GM23338 (cell line): ENCODE data around the gene TMEM63B. TPM values are rescaled to one million over a fixed set of nuclear protein-coding genes. Genes with fewer than 3 reads are reported as not detected.

ENCODE experiments used
- ATAC-seq: fragments of 200-7000 bp; cut with Tn5 transposase; 3 replicates; pipeline ENCODE4 v1.9.1; 2020
- DNase-seq: peaks from one replicate; pipeline ENCODE4 v3.0.0-alpha.2; 2015; ENCODE audit warnings: low spot score
- H2AFZ ChIP-seq: fragments of 200-600 bp; sonication (generic); 2 replicates; pipeline ENCODE4 v1.8.0; 2016; ENCODE audit warnings: antibody characterized with exemption, mild to moderate bottlenecking, moderate library complexity
- H3F3A ChIP-seq: fragments of 200-600 bp; sonication (generic); replicated peaks from 2 replicates; pipeline ENCODE4 v1.8.0; 2017; ENCODE audit warnings: antibody characterized with exemption, mixed run types, low read depth
- H3K27ac ChIP-seq: fragments of 200-600 bp; sonication (generic); 2 replicates; pipeline ENCODE4 v1.6.1; 2016; ENCODE audit warnings: low read depth
- H3K27me3 ChIP-seq: fragments of 200-600 bp; sonication (generic); 2 replicates; pipeline ENCODE4 v1.8.0; 2016; ENCODE audit warnings: mild to moderate bottlenecking, mixed run types, moderate library complexity; ENCODE audit not compliant: insufficient read depth
- H3K36me3 ChIP-seq: fragments of 200-600 bp; sonication (generic); 2 replicates; pipeline ENCODE4 v1.8.0; 2016; ENCODE audit warnings: mild to moderate bottlenecking; ENCODE audit not compliant: insufficient read depth
- H3K4me1 ChIP-seq: fragments of 200-600 bp; sonication (generic); 2 replicates; pipeline ENCODE4 v1.8.0; 2016; ENCODE audit warnings: mild to moderate bottlenecking, moderate library complexity; ENCODE audit not compliant: insufficient read depth
- H3K4me2 ChIP-seq: fragments of 200-600 bp; sonication (generic); 2 replicates; pipeline ENCODE4 v1.7.1; 2017; ENCODE audit warnings: mixed run types
- H3K4me3 ChIP-seq: fragments of 200-600 bp; sonication (generic); 2 replicates; pipeline ENCODE4 v1.6.1; 2016; ENCODE audit warnings: mixed run types
- H3K79me2 ChIP-seq: fragments of 200-600 bp; sonication (generic); replicated peaks from 2 replicates; pipeline ENCODE4 v1.8.0; 2017; ENCODE audit warnings: mild to moderate bottlenecking; ENCODE audit not compliant: insufficient read depth
- H3K9me2 ChIP-seq: fragments of 200-600 bp; sonication (generic); 2 replicates; pipeline ENCODE4 v1.8.0; 2017; ENCODE audit not compliant: insufficient read depth
- H4K20me1 ChIP-seq: fragments of 200-600 bp; sonication (generic); replicated peaks from 2 replicates; pipeline ENCODE4 v1.8.0; 2017; ENCODE audit warnings: mild to moderate bottlenecking; ENCODE audit not compliant: insufficient read depth
- H3K27ac Mint-ChIP-seq: 2 replicates; pipeline ENCODE4 v1.8.0; 2020; ENCODE audit warnings: inconsistent platforms, mild to moderate bottlenecking, moderate library complexity, mixed read lengths
- H3K27me3 Mint-ChIP-seq: 3 replicates; pipeline ENCODE4 v1.8.0; 2022; ENCODE audit warnings: low read depth, mild to moderate bottlenecking, moderate library complexity, mixed read lengths, inconsistent platforms; ENCODE audit not compliant: insufficient read depth, poor library complexity
- H3K36me3 Mint-ChIP-seq: 3 replicates; pipeline ENCODE4 v1.8.0; 2021; ENCODE audit warnings: low read depth, mild to moderate bottlenecking, inconsistent platforms, moderate library complexity, mixed read lengths
- H3K4me1 Mint-ChIP-seq: 3 replicates; pipeline ENCODE4 v1.8.0; 2020; ENCODE audit warnings: mild to moderate bottlenecking, inconsistent platforms, mixed read lengths
- H3K4me3 Mint-ChIP-seq: 3 replicates; pipeline ENCODE4 v1.8.0; 2021; ENCODE audit warnings: moderate library complexity, mild to moderate bottlenecking, inconsistent platforms, mixed read lengths
- H3K9me3 Mint-ChIP-seq: 3 replicates; pipeline ENCODE4 v1.8.0; 2020; ENCODE audit warnings: moderate library complexity, mild to moderate bottlenecking, inconsistent platforms, mixed read lengths
- ETS1 ChIP-seq: IDR thresholded peaks from 2 replicates; pipeline ENCODE4 v1.6.1; 2016; ENCODE audit warnings: antibody characterized with exemption
- EZH2phosphoT487 ChIP-seq: fragments of 200-600 bp; sonication (generic); IDR thresholded peaks from one replicate; pipeline ENCODE4 v1.8.1; 2018; ENCODE audit warnings: antibody characterized with exemption; ENCODE audit not compliant: unreplicated experiment
- JUNB ChIP-seq: IDR thresholded peaks from one replicate; pipeline ENCODE4 v1.6.1; 2016; ENCODE audit warnings: antibody characterized with exemption; ENCODE audit not compliant: unreplicated experiment
- NANOG ChIP-seq: IDR thresholded peaks from 2 replicates; pipeline ENCODE4 v1.6.1; 2016; ENCODE audit warnings: antibody characterized with exemption, borderline replicate concordance
- STAT1 ChIP-seq: IDR thresholded peaks from one replicate; pipeline ENCODE4 v1.6.1; 2016; ENCODE audit warnings: antibody characterized with exemption; ENCODE audit not compliant: unreplicated experiment
- ZNF114 ChIP-seq: fragments of 250-450 bp; sonication (Bioruptor Pico); IDR thresholded peaks from 2 replicates; pipeline ENCODE4 v1.5.0; 2020; ENCODE audit warnings: mild to moderate bottlenecking, moderate library complexity
- ZNF331 ChIP-seq: fragments of 250-450 bp; sonication (Bioruptor Pico); IDR thresholded peaks from 2 replicates; pipeline ENCODE4 v1.5.0; 2020; ENCODE audit warnings: low read depth, mild to moderate bottlenecking, moderate library complexity
- polyA plus RNA-seq: library from polyadenylated mRNA; unstranded; fragments of >200 nt; fragmentation: Nextera tagmentation; extraction: Ambion mirVana; gene quantifications from 2 replicates; pipeline ENCODE4 v1.2.1, GENCODE V29; 2016
- total RNA-seq: library from RNA; depleted of rRNA; stranded (reverse); fragments of >200 nt; shearing (Covaris generic); gene quantifications from 2 replicates; pipeline ENCODE4 v1.2.3, GENCODE V29; 2014
- TF ChIP-seq, protein P1 (sequence below): fragments of 250-450 bp; sonication (Bioruptor Pico); IDR thresholded peaks from 2 replicates; pipeline ENCODE4 v1.5.0; 2020; ENCODE audit warnings: mild to moderate bottlenecking, moderate library complexity

TMEM63B gene
- total and polyA plus RNA-seq, 2 experiments from 2014 or later: 10.1 to 36.0 TPM

DNA sequence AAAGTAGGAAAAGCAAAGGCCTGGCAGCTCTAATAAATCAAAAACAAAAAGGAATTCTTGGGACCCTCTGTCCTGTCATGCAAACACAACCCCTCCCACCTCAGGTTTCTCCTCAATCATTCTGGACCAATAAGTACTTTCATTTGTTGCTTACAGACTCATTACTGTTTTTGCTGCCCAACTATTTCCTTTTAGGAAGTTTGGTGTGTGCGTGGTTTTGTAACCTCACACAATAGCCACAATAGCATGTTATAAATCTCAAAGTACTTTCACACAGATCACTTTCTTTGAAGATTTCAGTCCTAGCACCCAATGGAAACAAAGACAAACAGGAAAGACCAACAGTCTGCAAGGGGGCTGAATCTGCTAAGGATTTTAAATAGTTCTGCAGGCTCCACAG, 4.6 kb upstream of the TMEM63B start:
- no peak for TF ChIP-seq EZH2phosphoT487
- TF ChIP-seq ZNF331 (CRISPR knock-in tag): no peak
- no peak for TF ChIP-seq JUNB
- TF ChIP-seq STAT1: no peak
- TF ChIP-seq ETS1: no peak
- TF ChIP-seq, protein P1, sequence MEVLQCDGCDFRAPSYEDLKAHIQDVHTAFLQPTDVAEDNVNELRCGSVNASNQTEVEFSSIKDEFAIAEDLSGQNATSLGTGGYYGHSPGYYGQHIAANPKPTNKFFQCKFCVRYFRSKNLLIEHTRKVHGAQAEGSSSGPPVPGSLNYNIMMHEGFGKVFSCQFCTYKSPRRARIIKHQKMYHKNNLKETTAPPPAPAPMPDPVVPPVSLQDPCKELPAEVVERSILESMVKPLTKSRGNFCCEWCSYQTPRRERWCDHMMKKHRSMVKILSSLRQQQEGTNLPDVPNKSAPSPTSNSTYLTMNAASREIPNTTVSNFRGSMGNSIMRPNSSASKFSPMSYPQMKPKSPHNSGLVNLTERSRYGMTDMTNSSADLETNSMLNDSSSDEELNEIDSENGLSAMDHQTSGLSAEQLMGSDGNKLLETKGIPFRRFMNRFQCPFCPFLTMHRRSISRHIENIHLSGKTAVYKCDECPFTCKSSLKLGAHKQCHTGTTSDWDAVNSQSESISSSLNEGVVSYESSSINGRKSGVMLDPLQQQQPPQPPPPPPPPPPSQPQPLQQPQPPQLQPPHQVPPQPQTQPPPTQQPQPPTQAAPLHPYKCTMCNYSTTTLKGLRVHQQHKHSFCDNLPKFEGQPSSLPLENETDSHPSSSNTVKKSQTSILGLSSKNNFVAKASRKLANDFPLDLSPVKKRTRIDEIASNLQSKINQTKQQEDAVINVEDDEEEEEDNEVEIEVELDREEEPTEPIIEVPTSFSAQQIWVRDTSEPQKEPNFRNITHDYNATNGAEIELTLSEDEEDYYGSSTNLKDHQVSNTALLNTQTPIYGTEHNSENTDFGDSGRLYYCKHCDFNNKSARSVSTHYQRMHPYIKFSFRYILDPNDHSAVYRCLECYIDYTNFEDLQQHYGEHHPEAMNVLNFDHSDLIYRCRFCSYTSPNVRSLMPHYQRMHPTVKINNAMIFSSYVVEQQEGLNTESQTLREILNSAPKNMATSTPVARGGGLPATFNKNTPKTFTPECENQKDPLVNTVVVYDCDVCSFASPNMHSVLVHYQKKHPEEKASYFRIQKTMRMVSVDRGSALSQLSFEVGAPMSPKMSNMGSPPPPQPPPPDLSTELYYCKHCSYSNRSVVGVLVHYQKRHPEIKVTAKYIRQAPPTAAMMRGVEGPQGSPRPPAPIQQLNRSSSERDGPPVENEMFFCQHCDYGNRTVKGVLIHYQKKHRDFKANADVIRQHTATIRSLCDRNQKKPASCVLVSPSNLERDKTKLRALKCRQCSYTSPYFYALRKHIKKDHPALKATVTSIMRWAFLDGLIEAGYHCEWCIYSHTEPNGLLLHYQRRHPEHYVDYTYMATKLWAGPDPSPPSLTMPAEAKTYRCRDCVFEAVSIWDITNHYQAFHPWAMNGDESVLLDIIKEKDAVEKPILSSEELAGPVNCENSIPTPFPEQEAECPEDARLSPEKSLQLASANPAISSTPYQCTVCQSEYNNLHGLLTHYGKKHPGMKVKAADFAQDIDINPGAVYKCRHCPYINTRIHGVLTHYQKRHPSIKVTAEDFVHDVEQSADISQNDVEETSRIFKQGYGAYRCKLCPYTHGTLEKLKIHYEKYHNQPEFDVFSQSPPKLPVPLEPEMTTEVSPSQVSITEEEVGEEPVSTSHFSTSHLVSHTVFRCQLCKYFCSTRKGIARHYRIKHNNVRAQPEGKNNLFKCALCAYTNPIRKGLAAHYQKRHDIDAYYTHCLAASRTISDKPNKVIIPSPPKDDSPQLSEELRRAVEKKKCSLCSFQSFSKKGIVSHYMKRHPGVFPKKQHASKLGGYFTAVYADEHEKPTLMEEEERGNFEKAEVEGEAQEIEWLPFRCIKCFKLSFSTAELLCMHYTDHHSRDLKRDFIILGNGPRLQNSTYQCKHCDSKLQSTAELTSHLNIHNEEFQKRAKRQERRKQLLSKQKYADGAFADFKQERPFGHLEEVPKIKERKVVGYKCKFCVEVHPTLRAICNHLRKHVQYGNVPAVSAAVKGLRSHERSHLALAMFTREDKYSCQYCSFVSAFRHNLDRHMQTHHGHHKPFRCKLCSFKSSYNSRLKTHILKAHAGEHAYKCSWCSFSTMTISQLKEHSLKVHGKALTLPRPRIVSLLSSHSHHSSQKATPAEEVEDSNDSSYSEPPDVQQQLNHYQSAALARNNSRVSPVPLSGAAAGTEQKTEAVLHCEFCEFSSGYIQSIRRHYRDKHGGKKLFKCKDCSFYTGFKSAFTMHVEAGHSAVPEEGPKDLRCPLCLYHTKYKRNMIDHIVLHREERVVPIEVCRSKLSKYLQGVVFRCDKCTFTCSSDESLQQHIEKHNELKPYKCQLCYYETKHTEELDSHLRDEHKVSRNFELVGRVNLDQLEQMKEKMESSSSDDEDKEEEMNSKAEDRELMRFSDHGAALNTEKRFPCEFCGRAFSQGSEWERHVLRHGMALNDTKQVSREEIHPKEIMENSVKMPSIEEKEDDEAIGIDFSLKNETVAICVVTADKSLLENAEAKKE (CRISPR knock-in tag): no peak
- TF ChIP-seq NANOG: no peak
- TF ChIP-seq ZNF114 (CRISPR knock-in tag): no peak
- Histone ChIP-seq H3K4me2 (peak overlapping the region; percentile 5; the same call in 1 of the 2 replicates), H4K20me1 (peaks cover 84% of the 10 kb centered on the region), H3K4me1 (peaks cover 72% of the 10 kb centered on the region), H3K79me2 (peaks cover 91% of the 10 kb centered on the region), H3F3A (no peaks in the 10 kb centered on the region), H3K4me3 (no peak overlapping the region), H2AFZ (no peak overlapping the region), H3K27me3 (no peaks in the 10 kb centered on the region), H3K27ac (no peak overlapping the region), H3K9me2 (no peaks in the 10 kb centered on the region), H3K36me3 (no peaks in the 10 kb centered on the region)
- no peak for ATAC-seq
- H3K27me3 Mint-ChIP-seq: peaks cover 7% of the 10 kb centered on the region
- H3K9me3 Mint-ChIP-seq: no peaks in the 10 kb centered on the region
- no peak overlapping the region for H3K4me3 Mint-ChIP-seq
- H3K36me3 Mint-ChIP-seq: peaks cover 9% of the 10 kb centered on the region; the same call in 2 of the 3 replicates
- H3K27ac Mint-ChIP-seq: 0 out of 2 replicates have a peak overlapping the region, but pooled peaks have one; percentile 25
- DNase-seq: no peak
- H3K4me1 Mint-ChIP-seq: peaks cover 65% of the 10 kb centered on the region
